Parathyroid adenoma (tissue), 2 donors: ENCODE measurements around the gene TNRC18.

Experiments used
- H2AFZ ChIP-seq: fragments of 300-600 bp; sonication (generic); one replicate; pipeline ENCODE4 v1.7.0; 2017; ENCODE audit warnings: antibody characterized with exemption, mild to moderate bottlenecking
- H3K27ac ChIP-seq: fragments of 300-600 bp; sonication (generic); one replicate; pipeline ENCODE4 v1.7.0; 2017
- H3K27me3 ChIP-seq: fragments of 300-600 bp; sonication (generic); one replicate; pipeline ENCODE4 v1.7.0; 2017; ENCODE audit warnings: low read length; ENCODE audit not compliant: control insufficient read depth, insufficient read depth
- H3K36me3 ChIP-seq: fragments of 300-600 bp; sonication (generic); one replicate; pipeline ENCODE4 v1.7.0; 2017; ENCODE audit warnings: low read length; ENCODE audit not compliant: control insufficient read depth, insufficient read depth
- H3K4me1 ChIP-seq: fragments of 300-600 bp; sonication (generic); one replicate; pipeline ENCODE4 v1.7.0; 2017; ENCODE audit warnings: control low read depth
- H3K4me2 ChIP-seq: fragments of 300-600 bp; sonication (generic); one replicate; pipeline ENCODE4 v1.7.0; 2017; ENCODE audit warnings: low read length
- H3K4me3 ChIP-seq: fragments of 300-600 bp; sonication (generic); one replicate; pipeline ENCODE4 v1.7.0; 2017; ENCODE audit warnings: low read depth, low read length
- H3K79me2 ChIP-seq: fragments of 300-600 bp; sonication (generic); one replicate; pipeline ENCODE4 v1.7.0; 2017; ENCODE audit warnings: control low read depth
- H3K9ac ChIP-seq: fragments of 300-600 bp; sonication (generic); one replicate; pipeline ENCODE4 v1.7.0; 2017; ENCODE audit warnings: mild to moderate bottlenecking
- H3K9me3 ChIP-seq: fragments of 300-600 bp; sonication (generic); one replicate; pipeline ENCODE4 v1.7.0; 2017; ENCODE audit warnings: low read length; ENCODE audit not compliant: control insufficient read depth
- TF ChIP-seq, protein P1 (sequence below): fragments of 300-600 bp; sonication (generic); IDR thresholded peaks from one replicate; pipeline ENCODE4 v1.7.0; 2017; ENCODE audit warnings: antibody characterized with exemption, mild to moderate bottlenecking
- donor health status: primary hyperparathyroidism.

TNRC18 gene

DNA sequence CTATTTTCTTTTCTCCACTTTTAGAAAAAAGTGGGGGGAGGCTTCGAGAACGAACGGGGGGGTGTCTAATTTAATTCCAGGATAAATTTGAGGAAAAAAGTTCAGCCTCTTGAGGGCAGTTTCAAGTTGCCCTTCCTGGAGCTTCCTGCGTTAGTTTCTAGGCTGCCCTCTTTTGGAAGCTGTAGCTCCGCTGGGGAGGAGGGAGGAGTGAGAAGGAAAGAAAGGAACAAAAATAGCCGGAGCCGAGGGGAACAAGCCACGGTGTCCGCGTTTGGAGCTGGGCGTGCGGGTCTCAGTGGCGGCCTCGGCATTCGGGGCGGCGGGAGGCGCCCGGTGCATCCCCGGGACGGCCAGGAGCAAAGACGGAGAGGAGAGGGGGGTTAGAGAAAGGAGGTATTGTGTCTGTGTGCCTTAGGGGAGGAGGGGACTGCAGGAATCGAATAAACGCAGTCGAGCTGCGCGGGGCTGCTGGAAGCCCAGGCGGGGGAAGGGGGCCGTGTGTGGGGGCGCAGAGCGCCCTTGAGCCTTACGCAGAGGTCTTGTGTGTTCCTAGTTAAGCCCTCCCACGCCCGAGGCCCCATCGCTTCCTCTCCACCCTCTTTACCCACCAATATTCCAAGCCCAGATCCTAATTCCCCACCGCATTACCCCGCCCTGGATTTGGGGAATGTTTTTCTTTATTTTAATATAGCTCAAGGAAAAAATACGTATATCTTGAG, 2.0 kb upstream of the TNRC18 start:
- Histone ChIP-seq H3K4me2 (peak overlapping the region; percentile 92), H3K9me3 (no peaks in the 10 kb centered on the region), H3K9ac (peak overlapping the region; percentile 92), H3K4me3 (peak overlapping the region; percentile 97), H3K27ac (peak overlapping the region; percentile 99), H3K36me3 (no peaks in the 10 kb centered on the region), H2AFZ (peak overlapping the region; percentile 35), H3K4me1 (peaks cover 17% of the 10 kb centered on the region), H3K79me2 (peaks cover 41% of the 10 kb centered on the region), H3K27me3 (no peaks in the 10 kb centered on the region)
- TF ChIP-seq, protein P1, sequence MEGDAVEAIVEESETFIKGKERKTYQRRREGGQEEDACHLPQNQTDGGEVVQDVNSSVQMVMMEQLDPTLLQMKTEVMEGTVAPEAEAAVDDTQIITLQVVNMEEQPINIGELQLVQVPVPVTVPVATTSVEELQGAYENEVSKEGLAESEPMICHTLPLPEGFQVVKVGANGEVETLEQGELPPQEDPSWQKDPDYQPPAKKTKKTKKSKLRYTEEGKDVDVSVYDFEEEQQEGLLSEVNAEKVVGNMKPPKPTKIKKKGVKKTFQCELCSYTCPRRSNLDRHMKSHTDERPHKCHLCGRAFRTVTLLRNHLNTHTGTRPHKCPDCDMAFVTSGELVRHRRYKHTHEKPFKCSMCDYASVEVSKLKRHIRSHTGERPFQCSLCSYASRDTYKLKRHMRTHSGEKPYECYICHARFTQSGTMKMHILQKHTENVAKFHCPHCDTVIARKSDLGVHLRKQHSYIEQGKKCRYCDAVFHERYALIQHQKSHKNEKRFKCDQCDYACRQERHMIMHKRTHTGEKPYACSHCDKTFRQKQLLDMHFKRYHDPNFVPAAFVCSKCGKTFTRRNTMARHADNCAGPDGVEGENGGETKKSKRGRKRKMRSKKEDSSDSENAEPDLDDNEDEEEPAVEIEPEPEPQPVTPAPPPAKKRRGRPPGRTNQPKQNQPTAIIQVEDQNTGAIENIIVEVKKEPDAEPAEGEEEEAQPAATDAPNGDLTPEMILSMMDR, result no peak

- Histone ChIP-seq H3K4me2 (peak overlapping the region; percentile 92), H3K4me3 (peak overlapping the region; percentile 97), H3K9me3 (no peaks in the 10 kb centered on the region), H3K27ac (peak overlapping the region; percentile 99), H3K9ac (peak overlapping the region; percentile 92), H3K27me3 (no peaks in the 10 kb centered on the region), H2AFZ (peak overlapping the region; percentile 57), H3K36me3 (no peaks in the 10 kb centered on the region), H3K79me2 (peaks cover 41% of the 10 kb centered on the region), H3K4me1 (peaks cover 10% of the 10 kb centered on the region)
- TF ChIP-seq, protein P1, result peak; percentile 3
Measured at GRCh38 chr7:5424749-5425506, 1.3 kb upstream of the TNRC18 start.

GRCh38 chr7:5423976-5424748, 528 bp upstream of the TNRC18 start:
- TF ChIP-seq, protein P1, result no peak
- H3K4me2 ChIP-seq, result peak overlapping the region; percentile 92
- H3K27me3 ChIP-seq, result no peaks in the 10 kb centered on the region
- H3K27ac ChIP-seq, result peak overlapping the region; percentile 99
- peak overlapping the region; percentile 57 for H2AFZ ChIP-seq
- H3K79me2 ChIP-seq, result peaks cover 41% of the 10 kb centered on the region
- no peaks in the 10 kb centered on the region for H3K36me3 ChIP-seq
- H3K9me3 ChIP-seq, result no peaks in the 10 kb centered on the region
- H3K4me3 ChIP-seq, result peak overlapping the region; percentile 97
- H3K9ac ChIP-seq, result peak overlapping the region; percentile 92
- peaks cover 3% of the 10 kb centered on the region for H3K4me1 ChIP-seq

GRCh38 chr7:5422396-5423305, 983 bp downstream of the TNRC18 start:
- H3K27me3 ChIP-seq, result no peaks in the 10 kb centered on the region
- no peaks in the 10 kb centered on the region for H3K36me3 ChIP-seq
- TF ChIP-seq, protein P1, result no peak
- peak overlapping the region; percentile 100 for H3K4me2 ChIP-seq
- peaks cover 9% of the 10 kb centered on the region for H3K4me1 ChIP-seq
- H3K4me3 ChIP-seq, result peak overlapping the region; percentile 86
- H3K9ac ChIP-seq, result peak overlapping the region; percentile 99
- H3K27ac ChIP-seq, result peak overlapping the region; percentile 100
- peak overlapping the region; percentile 44 for H2AFZ ChIP-seq
- H3K79me2 ChIP-seq, result peaks cover 56% of the 10 kb centered on the region
- H3K9me3 ChIP-seq, result no peaks in the 10 kb centered on the region
